Measurements from ENCODE around the gene SSB.
"Not testable (repeated sequence)": the region's sequence is repeated elsewhere in the genome, so short reads cannot be mapped to it uniquely, and the experiment has no call there.

The SSB gene

GRCh38 chr2:169803480-169803879, 4.8 kb downstream of the SSB start:
- no peak for TF ChIP-seq POLR2AphosphoS5 (IDR thresholded peaks at IDR 0.05; ENCODE audit: low read depth, low read length)
- no peak for TF ChIP-seq SPI1 (IDR thresholded peaks at IDR 0.05; ENCODE audit: low read depth, low read length)
- no peak for TF ChIP-seq POLR2A (IDR thresholded peaks at IDR 0.05; ENCODE audit: low read depth, low read length)
- TF ChIP-seq TAF1 (IDR thresholded peaks at IDR 0.05; ENCODE audit: low read depth, low read length), result no peak
- no peak for TF ChIP-seq PAX5 (IDR thresholded peaks at IDR 0.05; ENCODE audit: insufficient read depth, low read length, severe bottlenecking)
- no peak for TF ChIP-seq POU2F2 (IDR thresholded peaks at IDR 0.05; ENCODE audit: low read depth, low read length)
- DNase-seq (ENCODE audit: insufficient read length, low spot score) (no peak), FAIRE-seq (no peak)

DNA sequence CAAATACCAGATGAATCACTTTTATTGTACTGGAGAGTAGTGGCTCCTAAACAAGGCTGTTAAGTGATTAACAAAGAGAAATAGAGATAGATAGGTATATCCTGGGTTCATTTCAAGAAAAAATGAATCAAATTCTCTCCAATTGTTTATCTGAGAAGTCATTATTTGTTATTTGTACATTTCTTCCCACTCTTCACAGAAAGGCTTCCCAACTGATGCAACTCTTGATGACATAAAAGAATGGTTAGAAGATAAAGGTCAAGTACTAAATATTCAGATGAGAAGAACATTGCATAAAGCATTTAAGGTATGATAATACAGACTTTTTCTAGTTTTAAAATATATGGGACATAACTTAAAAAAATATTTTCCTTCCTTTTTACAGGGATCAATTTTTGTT, 7.9 kb downstream of the SSB start:
- TF ChIP-seq TAF1 (IDR thresholded peaks at IDR 0.05; ENCODE audit: low read depth, low read length), result no peak
- TF ChIP-seq POLR2AphosphoS5 (IDR thresholded peaks at IDR 0.05; ENCODE audit: low read depth, low read length), result no peak
- TF ChIP-seq POLR2A (IDR thresholded peaks at IDR 0.05; ENCODE audit: low read depth, low read length), result no peak
- TF ChIP-seq SPI1 (IDR thresholded peaks at IDR 0.05; ENCODE audit: low read depth, low read length), result no peak
- no peak for TF ChIP-seq POU2F2 (IDR thresholded peaks at IDR 0.05; ENCODE audit: low read depth, low read length)
- no peak for TF ChIP-seq PAX5 (IDR thresholded peaks at IDR 0.05; ENCODE audit: insufficient read depth, low read length, severe bottlenecking)
- DNase-seq (ENCODE audit: insufficient read length, low spot score), result no peak
- no peak for FAIRE-seq

DNA sequence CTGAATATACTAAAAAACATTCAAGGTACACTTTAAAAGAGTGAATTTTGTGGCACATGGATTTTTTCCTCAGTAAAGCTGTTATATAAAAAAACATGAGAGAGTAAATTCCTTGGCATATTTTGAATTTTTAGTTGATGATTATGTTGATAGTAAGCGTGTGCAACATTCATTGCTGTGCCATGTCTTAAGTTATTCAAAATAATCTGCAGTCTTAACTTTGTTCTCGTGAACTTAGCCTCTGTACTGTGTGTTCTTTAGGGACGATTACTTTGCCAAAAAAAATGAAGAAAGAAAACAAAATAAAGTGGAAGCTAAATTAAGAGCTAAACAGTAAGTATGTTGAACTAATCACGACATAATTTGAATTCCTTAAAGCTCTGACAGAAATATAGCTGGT, 9.6 kb downstream of the SSB start:
- DNase-seq (ENCODE audit: insufficient read length, low spot score) (no peak), FAIRE-seq (no peak)
- TF ChIP-seq PAX5 (IDR thresholded peaks at IDR 0.05; ENCODE audit: insufficient read depth, low read length, severe bottlenecking), result no peak

- FAIRE-seq, result peak; percentile 5
- TF ChIP-seq POU2F2 (IDR thresholded peaks at IDR 0.05; ENCODE audit: low read depth, low read length) (no peak), PAX5 (IDR thresholded peaks at IDR 0.05; ENCODE audit: insufficient read depth, low read length, severe bottlenecking) (no peak), SPI1 (IDR thresholded peaks at IDR 0.05; ENCODE audit: low read depth, low read length) (no peak)
- no peak for DNase-seq (ENCODE audit: insufficient read length, low spot score)
Measured at GRCh38 chr2:169815849-169816248, 17.2 kb downstream of the SSB start.

DNA sequence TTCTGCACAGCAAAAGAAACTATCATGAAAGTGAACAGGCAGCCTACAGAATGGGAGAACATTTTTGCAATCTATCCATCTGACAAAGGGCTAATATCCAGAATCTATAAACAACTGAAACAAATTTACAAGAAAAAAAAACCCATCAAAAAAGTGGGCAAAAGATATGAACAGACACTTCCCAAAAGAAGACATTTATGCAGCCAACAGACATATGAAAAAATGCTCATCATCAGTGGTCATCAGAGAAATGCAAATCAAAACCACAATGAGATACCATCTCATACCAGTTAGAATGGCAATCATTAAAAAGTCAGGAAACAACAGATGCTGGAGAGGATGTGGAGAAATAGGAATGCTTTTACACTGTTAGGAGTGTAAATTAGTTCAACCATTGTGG, 18.3 kb downstream of the SSB start:
- not testable (repeated sequence) for FAIRE-seq

DNA sequence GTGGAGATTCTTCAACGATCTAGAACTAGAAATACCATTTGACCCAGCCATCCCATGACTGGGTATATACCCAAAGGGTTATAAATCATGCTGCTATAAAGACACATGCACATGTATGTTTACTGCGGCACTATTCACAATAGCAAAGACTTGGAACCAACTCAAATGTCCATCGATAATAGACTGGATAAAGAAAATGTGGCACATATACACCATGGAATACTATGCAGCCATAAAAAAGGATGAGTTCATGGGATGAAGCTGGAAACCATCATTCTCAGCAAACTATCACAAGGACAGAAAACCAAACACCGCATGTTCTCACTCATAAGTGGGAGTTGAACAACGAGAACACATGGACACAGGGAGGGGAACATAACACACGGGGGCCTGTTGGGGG, 18.7 kb downstream of the SSB start:
- FAIRE-seq; DNase-seq (ENCODE audit: insufficient read length, low spot score): not testable (repeated sequence)

More for the DNA sequence above, 18.3 kb downstream of the SSB start:
- not testable (repeated sequence) for DNase-seq (ENCODE audit: insufficient read length, low spot score)

DNA sequence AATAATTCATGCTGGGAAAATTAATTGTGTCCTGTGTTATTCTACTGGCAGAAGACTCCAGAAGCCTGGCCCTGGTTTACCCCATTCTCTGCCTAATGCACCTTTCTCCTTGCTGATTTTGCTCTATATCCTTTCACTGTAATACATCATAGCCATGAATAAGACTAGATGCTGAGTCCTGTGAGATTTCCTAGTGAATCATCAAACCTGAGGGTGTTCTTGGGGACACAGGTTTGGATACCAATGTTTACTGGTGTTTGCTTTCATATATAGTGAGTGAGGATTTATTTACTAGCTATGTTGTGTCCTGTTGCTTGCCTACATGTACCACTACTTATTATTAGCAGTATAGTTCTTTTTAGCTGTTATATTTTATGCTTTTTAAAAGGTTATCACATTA, 19.6 kb downstream of the SSB start:
- FAIRE-seq (no peak), DNase-seq (ENCODE audit: insufficient read length, low spot score) (no peak)
- TF ChIP-seq POLR2AphosphoS5 (IDR thresholded peaks at IDR 0.05; ENCODE audit: low read depth, low read length) (no peak), TAF1 (IDR thresholded peaks at IDR 0.05; ENCODE audit: low read depth, low read length) (no peak), POU2F2 (IDR thresholded peaks at IDR 0.05; ENCODE audit: low read depth, low read length) (no peak), PAX5 (IDR thresholded peaks at IDR 0.05; ENCODE audit: insufficient read depth, low read length, severe bottlenecking) (no peak), POLR2A (IDR thresholded peaks at IDR 0.05; ENCODE audit: low read depth, low read length) (no peak), SPI1 (IDR thresholded peaks at IDR 0.05; ENCODE audit: low read depth, low read length) (no peak)

DNA sequence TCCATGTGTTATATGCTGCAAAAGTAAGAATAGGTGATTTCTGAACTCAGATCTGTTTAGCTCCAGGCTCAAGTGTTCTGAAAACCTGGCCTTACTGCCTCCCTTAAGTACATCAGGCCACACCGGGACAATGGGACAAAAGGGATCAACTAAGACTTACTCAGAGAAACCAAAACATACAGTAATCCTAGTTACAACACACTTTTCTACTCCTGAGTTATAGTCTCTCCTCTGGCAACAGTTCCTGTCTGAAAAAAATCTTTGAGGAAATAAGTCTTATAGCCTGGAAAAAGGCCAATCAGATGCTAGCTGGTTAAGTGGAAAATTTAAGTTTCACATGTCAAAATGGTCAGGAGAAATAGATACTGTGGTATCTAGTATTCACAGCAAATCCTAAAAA, 20.4 kb downstream of the SSB start:
- TF ChIP-seq POLR2AphosphoS5 (IDR thresholded peaks at IDR 0.05; ENCODE audit: low read depth, low read length) (no peak), SPI1 (IDR thresholded peaks at IDR 0.05; ENCODE audit: low read depth, low read length) (no peak), POLR2A (IDR thresholded peaks at IDR 0.05; ENCODE audit: low read depth, low read length) (no peak), TAF1 (IDR thresholded peaks at IDR 0.05; ENCODE audit: low read depth, low read length) (no peak), PAX5 (IDR thresholded peaks at IDR 0.05; ENCODE audit: insufficient read depth, low read length, severe bottlenecking) (no peak), POU2F2 (IDR thresholded peaks at IDR 0.05; ENCODE audit: low read depth, low read length) (no peak)
- FAIRE-seq (no peak), DNase-seq (ENCODE audit: insufficient read length, low spot score) (no peak)

- DNase-seq (ENCODE audit: insufficient read length, low spot score); FAIRE-seq: not testable (repeated sequence)
Measured at GRCh38 chr2:169820101-169820500, 21.4 kb downstream of the SSB start.

DNA sequence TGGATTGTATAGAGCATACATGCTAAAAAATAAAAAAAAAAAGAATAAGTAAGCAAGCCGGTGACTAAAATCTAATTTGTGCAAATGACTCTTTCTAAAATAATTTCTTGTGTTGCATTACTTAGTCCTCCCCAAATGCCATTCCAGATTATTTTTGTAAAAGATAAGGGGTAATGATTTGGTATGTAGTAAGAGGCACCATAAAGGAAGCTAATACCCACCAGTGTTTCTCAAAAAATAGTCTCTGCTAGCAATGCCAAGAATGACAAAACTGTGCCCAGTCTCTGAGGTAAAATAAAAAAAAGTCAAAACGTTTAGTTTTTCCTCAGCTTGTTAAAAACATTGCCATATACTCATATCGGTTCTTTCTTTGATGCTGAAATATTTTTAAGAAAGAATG, 23.4 kb downstream of the SSB start:
- no peak for FAIRE-seq

GRCh38 chr2:169822785-169823392, 24.2 kb downstream of the SSB start:
- no peak for TF ChIP-seq POLR2AphosphoS5 (IDR thresholded peaks at IDR 0.05; ENCODE audit: low read depth, low read length)
- no peak for TF ChIP-seq SPI1 (IDR thresholded peaks at IDR 0.05; ENCODE audit: low read depth, low read length)
- TF ChIP-seq POU2F2 (IDR thresholded peaks at IDR 0.05; ENCODE audit: low read depth, low read length), result no peak
- no peak for TF ChIP-seq TAF1 (IDR thresholded peaks at IDR 0.05; ENCODE audit: low read depth, low read length)
- no peak for TF ChIP-seq POLR2A (IDR thresholded peaks at IDR 0.05; ENCODE audit: low read depth, low read length)
- TF ChIP-seq PAX5 (IDR thresholded peaks at IDR 0.05; ENCODE audit: insufficient read depth, low read length, severe bottlenecking), result no peak
- no peak for DNase-seq (ENCODE audit: insufficient read length, low spot score)
- no peak for FAIRE-seq

More for the DNA sequence above, 23.4 kb downstream of the SSB start:
- no peak for TF ChIP-seq TAF1 (IDR thresholded peaks at IDR 0.05; ENCODE audit: low read depth, low read length)
- no peak for TF ChIP-seq POU2F2 (IDR thresholded peaks at IDR 0.05; ENCODE audit: low read depth, low read length)
- TF ChIP-seq SPI1 (IDR thresholded peaks at IDR 0.05; ENCODE audit: low read depth, low read length), result no peak
- TF ChIP-seq PAX5 (IDR thresholded peaks at IDR 0.05; ENCODE audit: insufficient read depth, low read length, severe bottlenecking), result no peak
- TF ChIP-seq POLR2A (IDR thresholded peaks at IDR 0.05; ENCODE audit: low read depth, low read length), result no peak
- no peak for TF ChIP-seq POLR2AphosphoS5 (IDR thresholded peaks at IDR 0.05; ENCODE audit: low read depth, low read length)
- no peak for DNase-seq (ENCODE audit: insufficient read length, low spot score)

Data from GM12891 (cell line).